HG03108 (cell line): ENCODE measurements around the gene LGALS1.

Source experiments
- ATAC-seq: cut with Tn5 transposase; IDR thresholded peaks from one replicate; pipeline ENCODE4 v1.9.1; 2021; ENCODE audit warnings: moderate library complexity; ENCODE audit not compliant: unreplicated experiment

Gene LGALS1

DNA sequence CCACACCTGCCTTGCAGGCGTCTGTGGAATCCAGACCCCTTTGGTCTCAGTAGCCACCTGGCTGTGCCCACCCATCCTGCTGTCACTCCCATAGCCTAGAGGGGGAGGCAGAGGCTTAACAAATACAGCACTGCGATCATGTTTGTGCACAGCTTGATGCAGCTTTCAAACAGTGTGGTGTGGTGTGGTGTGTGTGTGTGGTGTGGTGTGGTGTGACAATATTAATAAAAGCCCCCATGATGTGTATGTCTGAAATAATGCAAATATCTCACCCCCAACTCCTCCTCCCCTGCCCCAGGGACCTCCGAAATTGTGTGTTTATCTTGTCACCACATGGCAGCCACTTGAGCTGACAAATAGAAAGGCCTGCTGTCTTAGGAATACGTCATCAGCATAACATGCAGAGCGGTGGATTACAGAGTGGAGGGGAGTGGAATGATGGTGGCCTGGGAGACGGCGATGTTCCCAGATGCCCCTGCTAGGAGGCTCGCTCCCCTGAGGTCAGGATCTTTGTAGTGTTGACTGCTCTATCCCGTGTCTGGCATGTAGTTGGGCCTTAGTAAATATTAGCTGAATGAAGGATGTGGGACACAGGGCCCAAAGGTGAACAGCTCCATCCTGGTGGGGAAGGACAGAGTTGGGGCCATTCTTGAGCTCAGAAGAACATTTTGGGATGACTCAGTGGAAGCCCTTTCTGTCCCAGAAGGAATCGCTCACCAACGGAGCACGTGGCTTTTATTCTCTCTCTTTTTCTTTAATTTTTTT, 14.1 kb upstream of the LGALS1 start:
- no peak for ATAC-seq

GRCh38 chr22:37662039-37662438, 13.4 kb upstream of the LGALS1 start:
- ATAC-seq: no peak

DNA sequence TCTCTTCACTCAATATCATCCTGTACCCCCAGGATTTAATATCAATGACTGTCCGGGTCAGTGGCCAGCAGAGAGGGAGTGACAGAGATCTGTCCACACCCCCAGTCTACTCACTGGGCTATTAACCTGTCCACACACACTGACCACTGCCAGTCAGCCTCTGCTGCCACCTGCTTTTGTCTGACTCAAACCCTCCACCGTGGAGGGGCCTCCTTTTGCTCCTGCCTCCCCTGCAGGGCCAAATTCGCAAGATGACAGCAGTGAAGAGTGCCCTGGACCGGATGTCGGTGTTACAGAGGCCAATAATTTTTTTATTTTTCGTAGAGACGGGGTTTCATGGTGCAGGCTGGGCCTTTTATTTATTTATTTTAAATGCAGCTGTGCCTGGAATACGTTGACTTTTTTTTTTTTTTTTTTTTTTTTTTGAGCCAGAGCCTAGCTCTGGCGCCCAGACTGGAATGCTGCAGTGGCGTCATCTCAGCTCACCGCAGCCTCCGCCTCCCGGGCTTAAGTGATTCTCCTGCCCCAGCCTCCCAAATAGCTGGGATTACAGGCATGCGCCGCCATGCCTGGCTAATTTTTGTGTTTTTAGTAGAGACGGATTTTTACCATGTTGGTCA, 11.8 kb upstream of the LGALS1 start:
- no peak for ATAC-seq

DNA sequence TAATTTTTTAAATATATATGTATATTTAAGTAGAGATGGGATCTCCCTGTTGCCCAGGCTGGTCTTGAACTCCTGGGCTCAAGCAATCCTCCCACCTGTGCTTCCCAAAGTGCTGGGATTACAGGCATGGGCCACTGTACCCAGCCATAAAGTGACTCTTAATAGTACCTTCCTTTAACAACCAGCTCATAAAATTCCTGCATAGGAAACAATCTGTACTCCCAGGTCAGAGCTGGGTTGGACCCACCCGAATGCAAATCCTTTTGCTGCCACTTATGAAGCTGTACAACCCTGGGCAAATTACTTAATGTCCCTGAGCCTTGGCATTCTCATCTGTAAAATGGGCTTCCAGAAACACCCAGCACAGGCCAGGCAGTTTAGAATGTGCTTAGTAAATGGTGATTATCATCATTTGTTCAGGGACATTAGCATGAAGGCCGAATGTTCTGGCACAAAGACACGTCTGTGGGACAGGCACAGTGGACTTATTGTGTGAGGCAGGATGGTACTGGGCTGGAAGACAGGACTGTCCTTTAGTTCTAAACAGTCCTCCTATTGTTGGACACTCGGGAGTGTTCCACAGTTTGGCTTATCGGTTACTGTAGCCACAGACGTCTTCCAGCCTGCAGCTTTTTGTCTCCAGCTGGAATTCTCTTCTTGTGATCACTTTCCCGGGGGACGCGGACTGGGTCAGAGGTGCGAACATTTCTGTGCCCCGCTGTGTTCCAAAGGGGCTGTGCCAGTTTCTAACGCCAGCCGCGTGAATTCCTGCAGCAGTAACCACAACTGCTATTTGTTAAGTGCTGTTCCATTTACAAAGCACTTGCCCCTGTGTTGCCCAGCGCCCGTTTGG, 11.0 kb upstream of the LGALS1 start:
- no peak for ATAC-seq

- no peak for ATAC-seq
Measured at GRCh38 chr22:37665487-37665886, 9.9 kb upstream of the LGALS1 start.

DNA sequence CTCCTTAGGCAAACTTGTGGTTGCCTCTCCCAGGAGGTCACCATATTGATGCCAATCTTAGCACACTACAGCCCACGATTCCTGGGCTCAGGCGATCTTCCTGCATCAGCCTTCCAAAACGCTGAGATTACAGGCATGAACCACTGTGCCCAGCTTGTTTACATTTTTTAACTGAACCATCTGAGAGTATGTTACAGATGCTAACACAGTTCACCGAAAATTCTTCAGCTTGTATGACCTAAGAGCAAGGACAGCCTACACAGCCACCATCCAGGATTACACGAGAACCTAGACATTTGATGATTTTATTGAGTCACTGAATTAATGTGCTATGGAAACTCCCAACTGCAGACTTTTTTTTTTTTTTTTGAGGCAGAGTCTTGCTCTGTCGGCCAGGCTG, 5.8 kb upstream of the LGALS1 start:
- no peak for ATAC-seq

DNA sequence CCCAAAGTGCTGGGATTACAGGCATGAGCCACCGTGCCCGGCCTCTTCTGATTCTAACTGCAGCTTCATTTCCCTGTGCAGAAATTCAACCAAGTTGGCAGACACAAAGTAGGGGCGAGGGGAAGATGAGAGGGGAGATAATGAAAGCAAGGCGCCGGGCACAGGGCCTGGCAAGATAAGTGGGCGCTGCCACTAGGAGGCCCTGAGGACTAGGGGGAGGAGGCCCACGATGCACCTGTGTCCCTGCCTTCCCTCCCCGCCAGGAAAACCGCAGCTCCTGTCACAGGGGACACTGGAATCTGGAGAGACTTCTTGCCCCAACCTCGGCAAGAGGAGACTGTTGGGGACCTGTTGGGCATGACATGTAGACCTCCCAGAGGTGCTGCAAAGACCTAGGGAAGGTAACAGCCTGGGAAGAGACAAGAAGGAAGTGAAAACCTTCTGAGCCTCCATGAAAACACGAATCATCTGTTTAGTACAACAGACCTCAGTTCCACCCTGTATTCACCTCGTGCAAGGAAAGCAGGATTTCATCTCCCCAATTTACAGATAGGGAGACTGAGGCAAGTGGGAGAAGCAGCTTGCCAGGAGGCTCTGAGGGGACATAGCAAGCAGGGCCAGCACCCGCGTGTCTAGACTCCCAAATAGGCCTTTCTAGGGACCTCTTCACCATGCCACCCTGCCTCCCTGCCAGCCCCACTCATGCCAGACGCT, 3.1 kb upstream of the LGALS1 start:
- no peak for ATAC-seq

DNA sequence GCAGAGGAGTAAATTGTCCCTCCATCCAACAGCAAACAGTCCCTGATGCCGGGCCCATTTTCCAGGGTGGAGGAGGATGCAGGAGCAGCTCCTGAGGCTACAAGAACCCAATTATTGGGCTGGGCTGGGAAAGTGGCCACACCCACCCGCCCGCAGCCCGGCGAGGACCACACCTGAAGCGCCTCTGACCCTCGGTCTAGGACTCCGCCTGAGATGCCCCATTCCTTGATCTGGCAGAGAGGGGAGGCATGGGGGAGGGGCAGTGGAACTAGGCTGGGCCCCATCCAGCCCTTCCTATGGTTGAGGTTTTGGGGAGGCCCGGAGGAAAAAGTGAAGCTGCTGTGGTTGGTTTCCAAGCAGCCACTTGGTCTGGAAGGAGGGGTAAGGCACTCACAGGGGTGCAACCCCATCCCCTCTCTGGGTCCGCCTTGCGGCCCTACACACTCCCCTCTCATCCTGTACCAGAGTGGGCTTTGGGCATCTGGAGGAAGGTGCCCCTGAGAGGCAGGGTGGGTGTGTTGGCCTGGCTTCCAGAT, 2.4 kb upstream of the LGALS1 start:
- no peak for ATAC-seq

- ATAC-seq: no peak
Measured at GRCh38 chr22:37674248-37674647, 1.2 kb upstream of the LGALS1 start.

GRCh38 chr22:37675930-37676735, 697 bp downstream of the LGALS1 start:
- ATAC-seq: no peak

- ATAC-seq: peak; percentile 40
Measured at GRCh38 chr22:37676736-37677492, 1.5 kb downstream of the LGALS1 start.

- ATAC-seq: peak; percentile 2
Measured at GRCh38 chr22:37677493-37677974, 2.1 kb downstream of the LGALS1 start.

- no peak for ATAC-seq
Measured at GRCh38 chr22:37678372-37678771, 2.9 kb downstream of the LGALS1 start.

GRCh38 chr22:37679670-37680069, 4.2 kb downstream of the LGALS1 start:
- ATAC-seq: no peak

- no peak for ATAC-seq
Measured at GRCh38 chr22:37680191-37680851, 4.9 kb downstream of the LGALS1 start.

GRCh38 chr22:37681001-37681424, 5.6 kb downstream of the LGALS1 start:
- ATAC-seq: no peak

DNA sequence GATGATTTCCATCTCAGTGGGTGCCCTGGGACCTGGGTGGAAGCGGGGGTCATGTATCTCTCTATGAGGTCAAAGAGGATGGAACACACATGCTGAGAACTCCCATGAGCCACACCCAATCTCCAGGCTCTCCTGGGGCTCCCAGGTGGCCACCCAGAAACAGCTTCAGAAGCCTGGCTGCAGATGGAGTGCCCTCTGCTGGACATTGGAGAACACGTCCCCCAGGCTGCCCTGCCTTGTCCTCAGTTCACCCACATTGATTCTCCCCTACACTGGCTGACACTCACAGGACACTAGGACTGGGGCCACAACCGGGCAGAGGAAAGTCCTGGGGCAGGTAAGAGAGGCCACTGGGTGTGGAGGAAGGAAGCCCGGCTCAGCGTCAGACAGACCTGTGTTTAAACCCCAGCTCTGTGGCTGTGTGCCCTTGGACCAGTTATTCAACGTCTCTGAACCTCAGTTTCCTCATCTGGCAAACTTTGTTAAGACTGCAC, 6.2 kb downstream of the LGALS1 start:
- no peak for ATAC-seq

DNA sequence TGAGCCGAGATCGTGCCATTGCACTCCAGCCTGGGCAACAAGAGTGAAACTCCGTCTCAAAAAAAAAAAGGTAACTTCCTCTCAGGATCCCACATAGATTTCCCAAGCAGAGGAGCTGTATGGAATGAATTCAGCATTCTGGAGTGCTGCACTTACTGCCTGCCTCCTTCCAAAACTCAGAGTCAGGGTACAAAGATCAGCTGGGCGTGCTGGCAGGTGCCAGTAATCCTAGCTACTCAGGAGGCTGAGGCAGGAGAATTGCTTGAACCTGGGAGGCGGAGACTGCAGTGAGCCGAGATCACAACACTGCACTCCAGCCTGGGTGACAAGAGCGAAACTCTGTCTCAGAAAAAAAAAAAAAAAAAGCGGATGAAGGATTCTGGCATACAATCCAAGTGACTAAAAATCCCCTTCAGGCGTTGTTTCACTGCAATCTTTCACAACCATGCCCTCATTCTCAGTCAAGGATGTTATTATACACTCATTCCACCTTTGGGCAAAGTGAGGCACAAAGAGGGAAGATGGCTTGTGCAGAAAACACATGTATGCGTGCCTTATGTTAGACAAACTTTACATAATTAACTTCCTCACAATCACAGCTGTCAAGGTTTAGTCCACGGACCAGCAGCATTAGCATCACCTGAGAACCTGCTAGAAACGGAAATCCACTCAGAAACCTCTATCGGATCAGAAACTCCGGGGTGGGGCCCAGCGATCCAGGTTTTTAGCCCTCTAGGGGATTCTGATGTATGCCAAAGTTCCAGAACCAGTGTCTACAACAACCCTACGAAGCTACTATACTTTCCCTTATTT, 9.6 kb downstream of the LGALS1 start:
- ATAC-seq: no peak
